Measurements from ENCODE around the gene VTA1. TPM values are rescaled to one million over a fixed set of nuclear protein-coding genes. Genes with fewer than 3 reads are reported as not detected.

The VTA1 gene
- total RNA-seq, 1 experiment from 2014 or later, result 90.8 TPM

DNA sequence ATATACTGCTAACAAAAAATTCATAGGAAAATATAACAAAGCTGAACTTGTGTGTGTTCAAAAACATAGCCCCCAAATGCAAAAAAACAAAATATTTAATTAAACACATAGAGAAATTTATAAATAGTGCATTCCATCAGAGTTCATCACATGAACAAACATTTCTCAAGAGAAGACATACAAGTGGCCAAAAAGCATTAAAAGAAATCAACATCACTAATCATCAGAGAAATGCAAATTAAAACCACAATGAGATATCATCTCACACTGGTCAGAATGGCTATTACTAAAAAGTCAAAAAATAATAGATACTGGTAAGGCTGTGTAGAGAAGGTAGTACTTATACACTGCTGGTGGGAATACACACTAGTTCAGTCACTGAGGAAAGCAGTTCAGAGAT, 115.2 kb downstream of the VTA1 start:
- H3K4me2 ChIP-seq (ENCODE audit: low read depth, low read length, poor library complexity, severe bottlenecking), result no peak overlapping the region
- H3K9me3 ChIP-seq (ENCODE audit: low read length), result no peaks in the 10 kb centered on the region
- no peaks in the 10 kb centered on the region for H3K4me1 ChIP-seq (ENCODE audit: low read length)
- no peak overlapping the region for H3K9ac ChIP-seq (ENCODE audit: low read length)
- H4K20me1 ChIP-seq (ENCODE audit: insufficient read depth, low read depth, low read length), result no peaks in the 10 kb centered on the region
- no peaks in the 10 kb centered on the region for H3K27me3 ChIP-seq (ENCODE audit: low read length)
- no peaks in the 10 kb centered on the region for H3K9me2 ChIP-seq (replicated peaks; ENCODE audit: insufficient read depth, low read length)
- no peak overlapping the region for H3K4me3 ChIP-seq (ENCODE audit: low read length)
- no peak overlapping the region for H3K27ac ChIP-seq (ENCODE audit: low read length)
- H2AFZ ChIP-seq (ENCODE audit: low read length), result no peak overlapping the region
- no peak for DNase-seq
- H3K79me2 ChIP-seq (ENCODE audit: low read length), result no peaks in the 10 kb centered on the region
- no peaks in the 10 kb centered on the region for H3K36me3 ChIP-seq (ENCODE audit: insufficient read depth, low read length)

- Histone ChIP-seq H4K20me1 (ENCODE audit: insufficient read depth, low read depth, low read length) (no peaks in the 10 kb centered on the region), H3K4me1 (ENCODE audit: low read length) (no peaks in the 10 kb centered on the region), H2AFZ (ENCODE audit: low read length) (no peak overlapping the region), H3K27me3 (ENCODE audit: low read length) (no peaks in the 10 kb centered on the region), H3K27ac (ENCODE audit: low read length) (no peak overlapping the region), H3K9ac (ENCODE audit: low read length) (no peak overlapping the region), H3K4me2 (ENCODE audit: low read depth, low read length, poor library complexity, severe bottlenecking) (no peak overlapping the region), H3K9me2 (replicated peaks; ENCODE audit: insufficient read depth, low read length) (no peaks in the 10 kb centered on the region), H3K9me3 (ENCODE audit: low read length) (no peaks in the 10 kb centered on the region), H3K79me2 (ENCODE audit: low read length) (no peaks in the 10 kb centered on the region), H3K36me3 (ENCODE audit: insufficient read depth, low read length) (no peaks in the 10 kb centered on the region), H3K4me3 (ENCODE audit: low read length) (no peak overlapping the region)
- no peak for DNase-seq
Measured at GRCh38 chr6:142265476-142265875, 118.4 kb downstream of the VTA1 start.

DNA sequence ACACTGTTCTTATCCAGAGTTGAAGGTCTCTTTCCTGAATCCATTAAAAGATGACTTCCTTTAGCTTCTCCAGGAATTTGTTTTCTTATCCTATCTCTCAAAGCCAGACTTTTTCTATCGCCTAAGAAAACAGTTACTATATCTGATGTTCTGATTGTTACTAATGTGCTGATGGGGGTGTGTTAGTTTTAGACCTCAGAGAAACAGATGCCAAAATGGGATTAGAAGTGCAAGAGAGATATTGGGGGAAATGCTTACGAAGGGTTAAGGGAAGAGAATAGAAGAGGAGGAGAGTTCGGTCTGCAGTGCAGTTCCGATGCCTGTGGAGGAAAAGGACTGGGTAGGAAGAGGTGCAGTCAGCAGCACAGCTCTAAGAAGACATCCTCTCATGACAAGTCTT, 119.0 kb downstream of the VTA1 start:
- Histone ChIP-seq H3K79me2 (ENCODE audit: low read length) (no peaks in the 10 kb centered on the region), H3K9me2 (replicated peaks; ENCODE audit: insufficient read depth, low read length) (no peaks in the 10 kb centered on the region), H3K9ac (ENCODE audit: low read length) (no peak overlapping the region), H3K4me2 (ENCODE audit: low read depth, low read length, poor library complexity, severe bottlenecking) (no peak overlapping the region), H3K4me1 (ENCODE audit: low read length) (no peaks in the 10 kb centered on the region), H3K27ac (ENCODE audit: low read length) (no peak overlapping the region), H3K9me3 (ENCODE audit: low read length) (no peaks in the 10 kb centered on the region), H3K4me3 (ENCODE audit: low read length) (no peak overlapping the region), H2AFZ (ENCODE audit: low read length) (no peak overlapping the region), H3K27me3 (ENCODE audit: low read length) (no peaks in the 10 kb centered on the region), H3K36me3 (ENCODE audit: insufficient read depth, low read length) (no peaks in the 10 kb centered on the region), H4K20me1 (ENCODE audit: insufficient read depth, low read depth, low read length) (no peaks in the 10 kb centered on the region)
- no peak for DNase-seq

GRCh38 chr6:142271476-142271875, 124.4 kb downstream of the VTA1 start:
- no peak overlapping the region for H3K27ac ChIP-seq (ENCODE audit: low read length)

More at GRCh38 chr6:142271476-142271875, 124.4 kb downstream of the VTA1 start:
- H3K4me3 ChIP-seq (ENCODE audit: low read length), result no peak overlapping the region
- H3K4me1 ChIP-seq (ENCODE audit: low read length), result no peaks in the 10 kb centered on the region
- no peaks in the 10 kb centered on the region for H3K27me3 ChIP-seq (ENCODE audit: low read length)
- no peak for DNase-seq
- H3K9me3 ChIP-seq (ENCODE audit: low read length), result no peaks in the 10 kb centered on the region
- H3K36me3 ChIP-seq (ENCODE audit: insufficient read depth, low read length), result no peaks in the 10 kb centered on the region
- no peaks in the 10 kb centered on the region for H4K20me1 ChIP-seq (ENCODE audit: insufficient read depth, low read depth, low read length)
- H3K9ac ChIP-seq (ENCODE audit: low read length), result no peak overlapping the region
- H3K79me2 ChIP-seq (ENCODE audit: low read length), result no peaks in the 10 kb centered on the region
- H3K4me2 ChIP-seq (ENCODE audit: low read depth, low read length, poor library complexity, severe bottlenecking), result no peak overlapping the region
- no peak overlapping the region for H2AFZ ChIP-seq (ENCODE audit: low read length)
- no peaks in the 10 kb centered on the region for H3K9me2 ChIP-seq (replicated peaks; ENCODE audit: insufficient read depth, low read length)

Other genes starting within 250 kb of the VTA1 start
- not detected in 2 replicates for gene GJE1, start 14.3 kb upstream of the VTA1 start, total RNA-seq (2014; rRNA removed; shearing (Covaris generic); ENCODE audit: low replicate concordance)
- not detected in 2 replicates for gene NMBR, start 141 bp upstream of the VTA1 start, total RNA-seq (2014; rRNA removed; shearing (Covaris generic); ENCODE audit: low replicate concordance)
- not detected in 2 replicates for gene ADGRG6, start 154.7 kb downstream of the VTA1 start, total RNA-seq (2014; rRNA removed; shearing (Covaris generic); ENCODE audit: low replicate concordance)